HG02943 (cell line): ENCODE measurements around the gene LGALS1.
A peak's percentile ranks its signal among the peaks of the same experiment; 100 is the strongest.

Source experiments
- ATAC-seq: cut with Tn5 transposase; IDR thresholded peaks from one replicate; pipeline ENCODE4 v1.9.1; 2021; ENCODE audit warnings: mild to moderate bottlenecking, low read depth, moderate library complexity; ENCODE audit not compliant: unreplicated experiment

Gene LGALS1

DNA sequence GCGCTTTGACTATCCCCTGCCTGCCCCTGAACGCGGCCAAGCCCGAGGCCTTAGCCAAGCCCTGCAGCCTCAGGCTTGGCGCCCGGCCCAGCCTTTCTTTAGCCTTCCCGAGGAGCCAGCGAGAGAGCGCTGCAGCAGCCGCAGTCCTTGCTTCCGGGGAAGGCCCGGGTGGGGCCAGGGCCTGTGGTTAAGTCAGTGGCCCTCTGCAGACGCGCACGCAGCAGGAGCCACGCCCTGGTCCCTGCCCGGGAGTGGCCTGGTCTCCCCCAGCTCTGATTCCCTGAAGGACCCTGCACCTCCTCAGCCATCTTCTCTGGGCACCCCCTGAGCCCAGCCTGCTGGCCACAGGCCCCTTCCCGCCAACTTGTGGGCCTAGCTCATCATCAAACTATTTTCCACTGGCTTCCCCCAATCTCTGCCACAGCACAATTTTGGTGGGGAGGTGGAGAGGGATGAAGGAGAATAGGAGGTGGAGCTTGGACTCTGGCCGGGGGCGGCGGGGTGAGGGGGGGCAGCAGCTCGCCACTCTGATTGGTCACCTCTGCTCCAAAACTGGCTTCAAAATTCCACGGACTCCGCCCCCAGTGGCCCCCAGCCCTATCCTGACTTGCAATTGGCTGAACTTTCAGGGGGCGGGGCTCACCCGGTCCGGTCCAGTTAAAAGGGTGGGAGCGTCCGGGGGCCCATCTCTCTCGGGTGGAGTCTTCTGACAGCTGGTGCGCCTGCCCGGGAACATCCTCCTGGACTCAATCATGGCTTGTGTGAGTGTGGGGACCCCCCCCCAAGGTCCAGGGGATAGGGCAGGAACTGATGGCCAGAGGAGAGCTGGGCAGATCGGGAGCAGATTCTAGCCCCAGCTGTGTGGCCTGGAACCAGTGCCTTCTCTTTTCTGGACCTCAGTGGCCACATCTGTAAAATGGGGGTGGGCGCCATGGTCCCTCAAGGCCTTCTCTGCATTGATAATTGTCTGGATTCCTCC lies at the start of gene LGALS1:
LGALS1 (plus strand) TSS at position 686 of the 979 bp plus-strand sequence; CDS start at position 753, 67 bp downstream.
- ATAC-seq, result no peak

DNA sequence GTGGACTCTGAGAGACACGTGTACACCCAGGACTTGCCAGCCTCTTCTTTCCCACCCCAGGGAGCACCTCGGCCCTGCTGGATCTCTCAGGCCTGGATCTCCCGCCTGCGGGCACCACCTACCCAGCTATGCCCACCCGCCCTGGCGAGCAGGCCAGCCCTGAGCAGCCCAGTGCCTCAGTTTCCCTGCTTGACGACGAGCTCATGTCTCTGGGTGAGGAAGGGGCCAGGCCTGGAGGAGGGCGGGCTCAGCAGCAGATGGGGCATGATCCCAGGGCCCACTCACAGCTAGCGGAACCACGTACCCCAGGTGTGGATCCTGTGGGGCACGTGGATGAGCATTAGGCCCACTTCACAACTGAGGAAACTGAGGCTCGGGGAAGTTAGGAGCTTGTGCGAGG lies 49.7 kb upstream of the LGALS1 start:
- no peak for ATAC-seq

DNA sequence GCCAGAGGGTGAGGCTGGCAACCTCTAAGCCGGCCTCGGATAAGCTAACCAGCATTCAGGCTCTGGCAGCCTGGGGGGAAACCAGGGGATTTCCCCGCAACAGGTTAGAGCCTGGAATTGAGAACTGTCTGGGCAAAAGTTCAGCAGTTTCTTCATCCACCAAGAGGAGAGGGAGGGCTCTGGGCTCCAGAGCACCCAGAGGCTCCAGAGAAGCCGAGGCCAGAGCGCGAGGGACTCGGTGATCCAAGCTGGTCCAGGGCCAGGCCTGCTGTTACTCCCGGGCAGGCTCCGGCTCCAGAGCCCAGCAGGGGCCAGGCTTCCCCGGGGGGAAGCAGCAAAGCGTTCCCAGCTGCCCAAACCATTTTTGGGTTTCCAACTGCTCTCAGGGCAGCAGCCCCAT lies 49.3 kb upstream of the LGALS1 start:
- no peak for ATAC-seq

DNA sequence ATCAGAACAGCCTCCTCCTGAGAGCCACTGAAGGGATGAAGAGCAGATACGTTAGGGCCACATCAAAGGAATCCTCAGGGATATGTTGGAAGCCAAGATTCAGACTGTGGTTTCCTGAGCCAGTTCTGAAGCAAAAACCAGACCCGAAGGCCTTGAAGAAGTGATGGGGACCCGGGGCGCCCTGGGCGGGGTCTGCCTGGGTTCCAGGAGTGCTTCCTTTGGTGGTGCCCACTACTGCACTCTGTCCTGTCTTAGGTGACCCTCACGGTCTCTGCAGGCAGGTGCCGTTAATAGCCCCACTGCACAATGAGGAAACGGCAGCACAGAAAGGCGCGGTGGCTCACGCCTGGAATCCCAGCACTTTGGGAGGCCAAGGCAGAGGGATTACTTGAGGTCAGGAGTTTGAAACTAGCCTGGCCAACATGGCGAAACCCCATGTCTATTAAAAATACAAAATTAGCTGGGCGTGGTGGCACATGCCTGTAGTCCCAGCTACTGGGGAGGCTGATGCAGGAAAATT lies 48.8 kb upstream of the LGALS1 start:
- no peak for ATAC-seq

DNA sequence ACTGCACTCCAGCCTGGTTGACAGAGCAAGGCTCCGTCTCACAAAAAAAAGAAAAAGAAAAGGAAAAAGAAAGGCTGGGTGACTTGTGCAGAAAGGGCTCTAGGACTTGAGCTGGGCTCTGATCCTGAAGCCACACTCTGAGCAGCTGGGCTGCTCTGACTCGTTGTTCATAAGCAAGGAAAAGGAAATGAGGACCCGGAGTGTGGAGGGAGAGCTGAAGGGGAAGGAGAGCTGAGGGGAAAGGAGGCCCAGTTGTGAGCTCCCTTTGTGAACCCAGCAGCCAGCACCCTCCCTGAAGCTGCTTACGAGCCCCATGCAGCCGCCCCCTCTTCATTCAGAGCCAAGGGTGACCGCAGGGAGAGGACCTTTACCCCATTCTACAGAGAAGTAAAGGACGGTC lies 48.3 kb upstream of the LGALS1 start:
- ATAC-seq, result no peak

DNA sequence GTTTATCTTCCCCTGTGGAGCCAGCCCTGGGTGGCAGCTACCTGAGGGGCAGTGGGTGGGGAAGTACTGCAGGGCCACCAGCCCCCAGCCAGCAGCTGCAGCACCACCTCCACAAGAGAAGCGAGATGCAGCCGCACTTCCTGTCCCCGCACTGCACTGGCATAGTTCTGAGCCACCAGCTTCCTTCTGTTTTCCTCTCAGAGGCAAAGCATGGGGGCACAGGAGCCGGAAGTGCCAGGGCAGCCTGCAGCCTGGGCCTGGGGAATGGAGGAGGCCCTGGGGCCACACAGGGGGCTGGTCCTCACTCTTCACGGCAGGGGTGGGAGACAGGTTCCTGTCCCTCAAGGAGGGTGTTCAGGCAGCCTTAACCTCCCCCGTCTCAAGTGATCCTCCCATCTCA lies 47.9 kb upstream of the LGALS1 start:
- no peak for ATAC-seq

DNA sequence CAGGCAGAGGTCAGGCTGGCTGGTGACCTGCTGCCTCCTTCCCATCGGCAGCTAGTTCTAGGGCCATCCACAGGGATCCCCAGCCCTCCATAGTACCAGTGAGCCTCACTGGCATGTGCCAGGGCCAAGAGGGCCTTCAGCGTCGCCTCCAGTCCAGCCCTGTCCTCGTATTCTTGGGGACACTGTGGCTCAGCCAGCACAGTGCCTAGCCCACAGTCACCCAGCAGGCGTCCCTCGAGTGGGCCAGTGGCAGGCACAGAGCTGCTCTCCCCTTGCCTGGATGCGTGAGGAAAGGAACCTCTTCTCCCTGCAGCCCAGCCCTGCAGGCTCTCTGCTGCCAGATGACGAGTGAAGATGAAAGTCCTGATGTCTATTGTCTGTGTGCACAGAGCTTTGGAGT lies 46.6 kb upstream of the LGALS1 start:
- no peak for ATAC-seq

DNA sequence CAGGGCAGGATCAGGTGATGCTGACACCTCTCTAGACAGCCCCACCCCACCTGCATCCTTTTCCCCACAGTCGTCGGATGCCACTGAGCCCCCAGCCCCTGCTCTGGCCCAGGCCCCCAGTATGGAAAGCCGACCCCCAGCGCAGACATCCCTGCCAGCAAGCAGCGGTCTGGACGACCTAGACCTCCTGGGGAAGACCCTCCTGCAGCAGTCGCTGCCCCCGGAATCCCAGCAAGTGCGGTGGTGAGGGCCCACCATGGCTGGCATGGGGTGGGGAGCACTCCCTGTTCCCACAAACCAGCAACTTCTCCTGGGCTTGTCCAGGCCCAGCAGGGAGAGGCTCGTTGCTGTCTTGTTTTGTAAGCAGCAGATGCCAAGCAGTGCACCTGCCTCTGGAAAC lies 45.5 kb upstream of the LGALS1 start:
- ATAC-seq, result no peak

DNA sequence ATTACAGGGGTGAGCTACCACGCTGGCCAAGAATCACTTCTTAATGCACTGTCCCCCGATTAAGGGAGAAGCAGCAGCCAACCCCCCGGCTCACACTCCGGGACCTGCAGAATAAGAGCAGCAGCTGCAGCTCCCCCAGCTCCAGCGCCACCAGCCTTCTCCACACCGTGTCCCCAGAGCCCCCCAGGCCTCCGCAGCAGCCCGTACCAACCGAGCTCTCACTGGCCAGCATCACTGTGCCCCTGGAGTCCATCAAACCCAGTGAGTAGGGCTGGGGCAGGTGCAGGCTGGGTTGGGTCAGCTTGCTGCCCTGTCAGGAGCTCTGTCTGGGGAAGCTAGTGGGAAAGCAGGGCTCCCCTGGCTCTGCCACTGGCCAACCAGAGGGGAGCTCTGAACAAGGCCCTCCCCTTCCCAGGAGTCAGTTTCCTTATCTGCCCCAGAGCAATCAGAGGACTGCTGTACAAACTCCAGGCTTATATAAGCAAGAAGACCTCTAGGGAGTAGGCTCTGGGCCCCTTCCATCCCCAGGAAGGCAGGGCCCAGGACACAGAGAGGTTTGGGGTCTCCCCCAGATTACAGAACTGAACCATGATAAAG lies 44.5 kb upstream of the LGALS1 start:
- ATAC-seq, result no peak

DNA sequence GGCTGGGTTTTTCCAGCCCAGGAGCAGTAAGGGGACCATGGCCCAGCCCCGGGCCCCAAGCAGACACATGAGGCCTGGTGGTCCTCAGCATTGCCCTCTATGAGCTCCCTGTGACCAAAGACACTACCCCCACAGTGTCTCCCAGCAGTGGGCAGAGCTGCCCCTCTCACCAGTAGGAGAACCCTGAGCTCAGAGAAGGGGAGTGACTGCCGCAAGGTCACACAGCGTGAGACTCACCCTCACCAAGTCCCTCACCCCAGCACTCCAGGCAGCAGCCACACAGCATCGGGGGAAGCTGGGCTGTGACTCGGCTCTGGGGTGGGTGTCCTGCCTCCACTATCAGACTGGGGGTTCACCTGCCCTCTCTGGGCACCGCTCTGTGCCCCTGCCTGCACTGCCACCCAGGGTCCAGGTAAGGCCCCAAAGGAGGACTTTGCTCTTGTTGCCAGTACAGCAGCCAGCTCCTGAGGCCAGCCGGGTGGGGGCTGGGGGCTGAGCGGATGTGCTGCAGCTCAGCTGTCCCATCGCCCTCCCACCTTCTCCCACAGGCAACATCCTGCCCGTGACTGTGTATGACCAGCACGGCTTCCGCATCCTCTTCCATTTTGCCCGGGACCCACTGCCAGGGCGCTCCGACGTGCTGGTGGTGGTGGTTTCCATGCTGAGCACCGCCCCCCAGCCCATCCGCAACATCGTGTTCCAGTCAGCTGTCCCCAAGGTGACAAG lies 43.8 kb upstream of the LGALS1 start:
- ATAC-seq, result no peak

DNA sequence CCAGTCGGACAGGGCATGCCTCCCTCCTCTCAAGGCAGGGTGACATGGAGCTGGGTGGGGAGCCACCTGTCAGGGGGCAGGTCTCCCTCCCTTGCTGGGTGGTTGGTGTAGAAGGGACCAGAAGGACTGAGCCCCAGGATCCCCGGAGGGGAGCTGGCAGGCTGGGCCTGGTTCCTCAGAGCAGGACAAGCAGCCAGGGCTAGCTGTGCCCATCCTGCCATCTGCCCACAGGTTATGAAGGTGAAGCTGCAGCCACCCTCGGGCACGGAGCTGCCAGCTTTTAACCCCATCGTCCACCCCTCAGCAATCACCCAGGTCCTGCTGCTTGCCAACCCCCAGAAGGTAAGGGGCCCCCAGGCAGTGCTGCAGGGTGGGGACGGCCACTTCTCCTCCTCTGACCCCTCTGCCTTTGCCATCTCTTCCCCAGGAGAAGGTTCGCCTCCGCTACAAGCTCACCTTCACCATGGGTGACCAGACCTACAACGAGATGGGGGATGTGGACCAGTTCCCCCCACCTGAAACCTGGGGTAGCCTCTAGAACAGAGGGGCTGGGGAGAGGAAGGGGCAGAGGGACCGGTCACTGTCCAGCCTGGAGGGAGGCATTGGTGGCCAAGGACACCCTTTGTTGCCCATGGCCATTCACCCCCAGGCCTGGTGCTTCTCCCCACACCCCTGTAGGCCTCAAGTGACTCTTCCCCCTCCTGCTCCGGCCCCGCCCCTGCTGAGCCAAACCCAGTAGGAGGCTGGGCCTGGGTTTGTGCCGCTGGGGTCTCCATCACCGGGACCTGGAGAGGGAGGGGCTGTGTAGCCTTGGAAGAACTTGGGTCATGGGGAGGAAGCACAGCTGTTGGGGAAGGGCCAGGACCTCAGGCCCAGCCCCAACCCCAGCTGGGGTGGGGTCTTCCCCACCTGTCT lies 43.0 kb upstream of the LGALS1 start:
- peak; percentile 14 for ATAC-seq

DNA sequence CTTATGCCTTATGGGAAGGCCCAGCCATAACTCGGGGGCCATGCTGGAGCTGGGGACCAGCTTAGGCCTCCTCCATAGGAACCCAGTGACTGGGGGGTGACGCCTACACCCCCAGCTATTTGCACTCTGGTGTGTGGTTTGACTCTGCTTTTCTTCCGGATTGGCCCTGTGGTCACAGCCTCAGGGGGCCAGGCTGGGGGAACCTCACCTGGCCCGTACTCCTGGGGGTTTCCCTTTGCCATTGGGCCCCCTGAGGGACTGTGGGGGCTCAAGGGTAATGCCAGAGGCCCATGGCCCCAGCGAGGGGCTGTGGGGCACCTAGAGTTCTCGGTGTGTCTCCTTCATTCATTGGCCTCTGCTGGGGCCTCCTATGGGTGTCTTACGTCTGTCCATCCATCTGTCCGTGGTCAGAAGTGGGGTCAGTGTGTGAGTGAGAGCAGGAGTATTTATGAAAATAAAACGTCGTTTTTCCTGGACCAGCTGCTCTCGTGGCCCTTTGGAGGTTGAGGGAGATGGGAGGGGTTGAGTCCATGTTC lies 42.3 kb upstream of the LGALS1 start:
- peak; percentile 47 for ATAC-seq

DNA sequence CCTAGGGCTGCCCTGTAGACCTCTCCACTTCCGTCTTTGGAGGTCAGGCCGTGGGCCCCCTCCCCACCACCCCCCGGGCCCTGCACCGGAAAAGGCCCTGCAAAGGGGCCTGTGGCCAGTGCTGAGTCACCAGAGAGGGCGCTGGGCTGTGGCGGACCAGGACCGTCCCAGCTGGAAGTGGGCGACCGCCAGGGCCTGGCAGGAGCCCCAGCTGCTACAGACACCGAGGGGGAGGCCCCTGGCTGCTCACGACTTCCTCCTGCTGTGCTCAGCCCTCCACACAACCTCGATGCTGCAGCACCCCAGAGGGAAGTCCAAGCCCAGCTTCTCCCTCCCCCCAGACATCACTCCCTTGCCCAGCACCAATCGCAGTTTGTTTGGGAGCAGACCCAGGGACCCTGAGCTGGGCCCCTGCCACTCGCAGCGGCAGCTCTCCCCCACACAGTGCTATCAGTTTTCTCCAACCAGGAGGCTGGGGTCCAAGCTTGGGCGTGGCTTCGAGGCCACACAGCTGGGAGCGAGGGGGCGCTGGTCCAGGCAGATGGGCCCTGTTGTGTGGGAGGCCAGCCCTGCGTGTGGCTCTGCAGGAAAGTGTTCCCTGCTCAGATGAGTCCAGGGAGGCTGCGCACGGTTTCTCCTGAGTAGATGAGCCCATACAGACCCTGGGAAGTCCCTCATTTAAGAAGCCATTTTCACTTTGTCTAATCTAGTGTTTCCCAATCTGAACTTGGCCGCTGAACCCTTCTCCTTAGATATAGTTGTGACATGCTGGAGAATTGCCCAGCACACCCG lies 41.6 kb upstream of the LGALS1 start:
- ATAC-seq, result peak; percentile 44

DNA sequence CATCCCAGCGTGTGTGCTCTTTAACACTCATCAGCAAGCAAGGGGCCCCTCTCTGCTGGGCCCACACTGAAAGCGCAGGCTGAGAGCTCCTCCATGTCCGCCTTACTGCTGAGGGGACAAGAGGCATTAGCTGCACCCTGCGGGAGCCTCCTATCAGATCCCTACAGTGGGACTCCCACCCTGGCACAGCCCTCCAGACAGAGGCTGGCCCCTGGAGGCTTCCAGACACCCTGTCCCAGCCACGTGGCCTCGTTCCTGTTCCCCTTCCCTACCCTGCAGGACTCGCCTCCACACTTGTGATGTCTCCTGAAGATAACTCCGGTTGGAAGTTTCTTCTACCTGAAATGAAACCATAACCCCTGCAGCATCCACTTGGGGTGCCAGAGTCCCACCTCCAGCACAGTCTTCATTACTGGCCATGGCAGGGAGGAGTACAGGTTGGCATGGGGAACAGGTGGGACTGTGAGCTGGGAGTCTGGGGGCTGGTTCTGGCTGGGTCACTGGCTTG lies 41.0 kb upstream of the LGALS1 start:
- no peak for ATAC-seq

DNA sequence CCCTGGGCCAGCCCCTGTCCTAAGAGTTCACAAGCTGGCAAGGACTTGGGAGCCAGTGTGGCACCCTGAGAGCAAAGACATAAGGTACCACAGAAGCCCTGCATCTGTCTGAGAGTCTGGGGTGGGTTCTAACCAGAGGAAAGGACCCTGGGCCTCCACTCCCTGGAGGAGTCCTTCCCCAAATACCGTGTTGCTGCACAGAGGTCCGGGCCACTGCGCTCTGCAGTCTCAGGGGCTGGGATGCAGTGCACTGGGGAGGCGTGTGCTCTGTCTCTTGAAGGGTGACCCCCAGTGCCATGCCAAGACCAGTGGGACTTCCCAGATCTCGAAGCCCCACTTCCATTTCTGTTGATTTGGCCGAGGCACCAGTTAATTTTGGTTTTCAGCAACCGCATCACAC lies 40.3 kb upstream of the LGALS1 start:
- no peak for ATAC-seq

DNA sequence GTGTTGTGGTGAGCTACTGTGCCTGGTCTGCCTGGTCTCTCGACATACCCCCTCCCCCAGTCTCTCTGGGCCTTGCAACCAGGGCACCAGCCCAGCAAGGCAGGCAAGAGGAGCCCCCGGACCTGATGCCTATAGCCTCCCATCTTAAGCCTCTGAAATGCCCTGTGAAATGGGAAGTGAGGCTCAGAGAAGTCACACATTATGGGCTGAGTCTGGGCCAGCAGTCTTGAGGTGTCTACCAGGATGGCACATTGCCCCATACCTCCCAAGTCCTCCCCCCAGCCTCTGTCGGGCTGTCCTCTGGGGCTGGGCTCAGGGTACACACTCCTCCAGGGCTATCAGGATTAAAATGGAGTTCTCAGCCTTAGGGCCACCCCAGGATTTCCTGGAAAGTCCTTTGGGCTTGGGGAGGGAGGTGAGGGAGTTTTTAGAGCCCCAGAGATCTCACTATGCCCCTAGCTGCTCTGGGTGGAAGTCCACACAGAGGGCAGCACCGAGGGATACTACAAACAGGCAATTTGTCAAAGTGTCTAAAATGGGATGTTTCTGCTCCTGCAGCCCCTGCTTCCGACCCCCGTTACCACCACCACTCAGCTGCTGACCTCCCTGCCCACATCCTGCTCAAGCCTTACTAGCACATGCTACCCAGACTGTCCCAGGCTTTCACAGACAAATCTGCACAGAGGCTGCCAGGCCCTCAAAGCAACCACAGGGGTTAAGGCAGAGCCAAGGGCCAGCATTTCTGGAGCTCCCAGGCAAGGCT lies 39.1 kb upstream of the LGALS1 start:
- no peak for ATAC-seq

DNA sequence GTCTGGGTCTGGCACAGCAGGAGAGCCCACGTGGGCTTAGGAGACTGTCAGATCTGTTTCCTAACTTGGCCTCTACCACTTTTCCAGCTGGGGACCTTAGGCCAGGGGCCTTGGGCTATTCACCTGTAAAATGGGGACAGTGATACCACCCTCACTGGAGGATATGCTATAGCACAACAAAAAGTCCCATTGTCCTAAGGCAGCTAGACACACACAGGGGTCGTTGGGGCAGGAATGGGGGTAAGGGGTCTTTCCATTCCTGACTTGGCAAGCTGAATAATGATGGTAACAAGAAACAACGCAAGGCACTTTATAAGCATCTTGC lies 38.5 kb upstream of the LGALS1 start:
- no peak for ATAC-seq

DNA sequence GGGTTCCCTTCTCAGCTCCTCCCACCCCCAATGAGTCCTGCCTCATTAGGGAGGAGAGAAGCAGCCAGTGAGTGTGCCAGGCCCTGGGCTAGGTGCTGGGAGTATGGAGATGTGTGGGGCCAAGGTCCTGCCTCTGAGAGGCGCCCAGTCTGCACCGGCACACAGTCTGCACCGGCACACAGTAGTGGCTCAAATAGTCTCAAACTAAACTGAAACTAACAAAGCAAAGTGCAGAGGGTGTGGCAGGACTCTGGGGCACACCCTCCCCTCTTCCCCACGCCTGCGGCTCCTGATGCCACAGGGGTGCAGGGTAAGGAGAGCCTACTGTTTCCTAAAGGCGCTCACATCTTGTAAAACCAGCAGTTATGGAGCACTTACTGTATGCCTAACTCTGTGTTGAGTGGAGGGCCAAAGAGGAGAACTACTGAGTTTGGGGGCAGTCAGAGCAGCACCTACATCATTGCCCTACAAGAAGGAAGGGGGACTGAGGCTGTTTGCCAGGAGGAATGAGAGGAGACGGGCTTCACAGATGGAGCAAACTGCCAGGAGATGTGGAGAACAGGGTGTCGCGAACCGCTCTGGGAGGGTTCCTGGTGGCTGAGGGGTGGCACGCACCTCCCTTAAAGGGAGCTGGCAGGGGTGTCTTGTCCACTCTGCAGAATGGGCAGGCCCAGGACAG lies 36.9 kb upstream of the LGALS1 start:
- no peak for ATAC-seq
